Stimulated activated CD4-positive, alpha-beta T cell treated with anti-CD3 and anti-CD28 coated beads, Interleukin-1b, Interleukin-23, amount 100 ng/mL, for 1 hour (primary cell): ENCODE measurements around the gene SNX32.
"Not testable (repeated sequence)": the region's sequence is repeated elsewhere in the genome, so short reads cannot be mapped to it uniquely, and the experiment has no call there.

Experiments used
- DNase-seq, 2 donors: peaks; one replicate each; pipeline ENCODE4 v3.0.0-alpha.2; 2020; ENCODE audit warnings: low read depth in 2 of 2

The SNX32 gene

DNA sequence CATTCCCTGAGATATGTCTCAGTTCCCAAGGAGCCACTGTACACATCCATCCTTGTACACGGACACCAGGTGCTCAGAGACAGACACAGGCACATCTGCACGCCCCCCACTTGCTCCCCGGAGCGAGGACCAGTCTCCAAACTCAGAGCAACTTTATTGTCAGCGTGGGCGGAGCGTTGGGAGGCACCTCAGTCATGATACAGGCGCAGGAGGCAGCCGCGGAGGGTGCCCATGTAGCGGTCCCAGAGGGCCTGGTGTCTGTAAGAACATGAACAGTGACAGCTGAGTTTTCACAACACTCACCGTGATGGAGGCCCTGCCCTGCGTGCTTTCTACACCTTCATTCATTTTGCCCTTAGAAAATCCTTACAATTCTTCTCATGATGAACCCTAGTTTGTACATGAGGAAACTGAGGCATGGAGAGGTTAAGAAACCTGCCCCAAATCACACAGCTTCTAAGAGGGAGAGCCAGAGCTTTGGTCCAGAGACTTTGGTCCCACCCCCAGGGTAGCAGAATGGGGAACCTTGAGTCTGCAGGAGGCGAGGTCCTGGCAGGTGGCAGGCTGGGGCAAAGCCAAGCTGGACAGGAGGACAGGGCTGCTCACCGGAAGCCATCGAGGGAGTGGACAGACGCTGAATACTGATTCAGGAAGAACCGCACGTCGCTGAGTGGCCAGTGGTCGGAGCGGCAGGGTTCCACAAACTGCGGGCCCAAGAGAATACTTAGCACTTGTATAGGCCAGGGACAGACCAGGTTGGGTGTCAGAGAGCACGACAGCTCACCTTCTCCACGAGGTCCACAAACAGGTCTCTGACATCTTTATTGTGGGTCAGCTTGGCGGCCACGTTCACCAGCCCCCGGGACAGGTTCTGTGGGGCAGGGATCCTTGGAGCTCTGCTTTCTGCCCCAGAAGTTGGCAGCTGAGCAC, 50.3 kb downstream of the SNX32 start:
- DNase-seq = no peak

DNA sequence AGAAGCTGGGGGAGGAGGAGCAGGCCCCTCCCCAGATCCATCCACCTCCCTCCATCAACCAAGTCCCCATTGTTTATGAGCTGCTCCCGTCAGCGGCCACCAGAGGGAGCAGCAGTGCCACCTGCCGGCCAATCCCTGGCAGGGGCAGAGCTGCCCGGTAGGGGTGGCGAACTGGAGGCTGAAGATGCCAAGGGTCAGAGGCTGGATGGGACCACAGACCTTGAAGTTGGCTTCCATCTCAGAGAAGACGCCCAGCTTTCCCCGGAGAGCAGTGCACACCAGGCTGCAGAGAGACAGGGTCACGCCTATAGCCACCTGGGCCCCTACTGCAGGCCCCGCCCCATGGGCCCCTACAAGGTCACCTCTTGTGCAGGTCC, 50.9 kb downstream of the SNX32 start:
- peak; percentile 67 to 68 for DNase-seq

DNA sequence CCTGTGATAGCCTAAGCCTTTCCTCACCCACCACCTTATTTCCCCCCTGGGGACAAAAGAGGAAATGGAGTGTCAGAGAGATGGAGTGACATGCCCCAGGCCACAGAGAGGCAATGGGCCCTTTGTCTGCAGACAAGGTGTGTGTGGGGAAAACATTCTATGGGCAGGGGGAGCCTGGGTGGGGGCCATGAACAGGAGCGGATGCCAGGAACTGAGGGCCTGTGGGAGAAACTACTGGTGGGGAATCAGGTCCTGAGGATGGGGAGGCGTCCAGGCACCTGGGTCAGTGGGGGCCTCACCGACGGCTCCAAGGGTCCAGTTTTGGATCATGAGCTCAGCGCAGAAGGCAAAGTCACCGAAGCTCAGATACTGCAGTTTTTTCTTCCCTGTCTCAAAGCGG, 51.5 kb downstream of the SNX32 start:
- DNase-seq = no peak

DNA sequence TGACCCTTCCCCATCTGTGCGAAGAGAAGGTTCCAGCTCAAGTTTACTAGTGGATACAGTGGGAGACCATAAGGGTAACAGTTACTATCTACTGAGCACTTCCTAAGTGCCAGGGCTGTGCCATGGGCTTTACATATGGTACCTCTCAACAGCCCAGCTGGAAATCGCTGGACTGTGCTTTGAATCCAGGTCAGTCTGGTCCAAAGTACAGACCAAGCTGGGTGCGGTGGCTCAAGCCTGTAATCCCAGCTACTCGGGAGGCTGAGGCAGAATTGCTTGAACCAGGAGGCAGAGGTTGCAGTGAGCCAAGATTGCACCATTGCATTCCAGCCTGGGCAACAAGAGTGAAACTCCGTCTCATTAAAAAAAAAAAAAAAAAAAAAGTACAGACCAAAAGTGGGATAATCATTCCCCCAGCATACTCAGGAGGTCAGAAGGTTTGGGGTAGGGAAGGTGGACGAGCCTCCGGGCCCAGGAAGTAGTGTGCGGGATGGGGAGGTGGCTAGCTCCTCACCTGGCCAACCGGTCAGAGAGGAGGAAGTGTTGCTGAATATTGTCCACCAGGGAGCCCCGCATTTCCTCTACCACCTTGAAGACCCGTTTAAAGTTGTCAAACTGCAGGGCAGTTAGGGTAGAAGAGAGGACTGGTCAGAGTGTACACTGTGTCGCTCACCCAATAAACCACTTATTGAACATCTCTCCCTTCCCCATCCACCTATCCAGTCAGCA, 52.2 kb downstream of the SNX32 start:
- DNase-seq = no peak

DNA sequence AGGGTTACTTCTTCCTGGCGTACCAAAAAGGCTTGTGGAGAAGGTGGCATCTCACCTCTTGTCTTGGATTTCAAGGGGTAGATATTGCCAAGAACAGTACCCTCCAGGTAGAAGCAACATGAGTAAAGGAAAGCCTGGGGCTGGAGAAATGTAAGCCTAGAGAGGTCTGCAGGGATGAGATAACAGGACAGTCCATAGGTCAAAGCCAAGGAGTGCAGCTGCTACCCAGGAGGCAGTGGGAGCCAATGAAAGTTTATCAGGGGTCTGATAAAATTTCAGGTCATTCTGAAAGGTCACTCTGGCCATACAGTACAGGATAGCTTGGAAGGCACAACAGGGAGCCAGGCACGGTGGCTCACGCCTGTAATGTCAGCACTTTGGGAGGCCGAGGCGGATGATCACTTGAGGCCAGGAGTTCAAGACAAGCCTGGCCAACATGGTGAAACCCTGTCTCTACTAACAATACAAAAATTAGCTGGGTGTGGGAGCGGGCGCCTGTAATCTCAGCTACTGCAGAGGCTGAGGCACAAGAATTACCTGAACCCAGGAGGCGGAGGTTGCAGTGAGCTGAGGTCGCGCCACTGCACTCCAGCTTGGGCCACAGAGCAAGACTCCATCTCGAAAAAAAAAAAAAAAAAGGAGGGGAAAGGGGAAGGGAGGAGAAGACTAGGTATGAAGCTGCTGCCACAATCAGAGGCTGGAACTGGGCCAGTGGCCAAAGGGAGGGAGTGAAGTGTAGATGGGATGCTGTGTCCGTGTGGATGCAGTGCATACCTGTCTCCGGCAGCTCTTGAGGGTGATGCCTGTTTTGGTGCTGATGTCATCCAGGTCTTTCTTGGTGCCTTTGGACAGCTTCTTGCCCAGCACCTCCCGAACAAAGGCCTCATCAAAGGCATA, 53.3 kb downstream of the SNX32 start:
- DNase-seq = no peak

DNA sequence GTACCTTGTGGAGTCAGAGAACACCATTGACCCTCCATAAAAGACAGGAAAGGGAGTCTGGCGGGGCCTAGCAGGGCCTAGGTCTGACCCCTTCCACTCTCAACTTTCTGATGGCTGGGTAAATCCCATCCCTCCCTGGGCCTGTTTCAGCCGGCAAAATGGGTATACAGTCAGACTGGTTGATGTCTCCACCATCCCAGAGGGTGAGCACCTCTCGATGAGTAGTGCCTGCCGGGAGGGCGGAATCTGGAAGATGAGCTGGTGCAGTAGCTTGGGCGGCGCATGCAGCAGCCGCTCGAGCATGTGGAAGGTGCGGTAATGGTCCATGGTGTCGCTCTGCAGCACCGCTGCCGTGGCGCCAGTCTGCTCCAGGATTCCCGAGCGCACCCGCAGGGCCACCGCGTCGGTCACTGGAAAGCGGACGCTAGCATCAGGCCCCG, 54.0 kb downstream of the SNX32 start:
- no peak for DNase-seq

DNA sequence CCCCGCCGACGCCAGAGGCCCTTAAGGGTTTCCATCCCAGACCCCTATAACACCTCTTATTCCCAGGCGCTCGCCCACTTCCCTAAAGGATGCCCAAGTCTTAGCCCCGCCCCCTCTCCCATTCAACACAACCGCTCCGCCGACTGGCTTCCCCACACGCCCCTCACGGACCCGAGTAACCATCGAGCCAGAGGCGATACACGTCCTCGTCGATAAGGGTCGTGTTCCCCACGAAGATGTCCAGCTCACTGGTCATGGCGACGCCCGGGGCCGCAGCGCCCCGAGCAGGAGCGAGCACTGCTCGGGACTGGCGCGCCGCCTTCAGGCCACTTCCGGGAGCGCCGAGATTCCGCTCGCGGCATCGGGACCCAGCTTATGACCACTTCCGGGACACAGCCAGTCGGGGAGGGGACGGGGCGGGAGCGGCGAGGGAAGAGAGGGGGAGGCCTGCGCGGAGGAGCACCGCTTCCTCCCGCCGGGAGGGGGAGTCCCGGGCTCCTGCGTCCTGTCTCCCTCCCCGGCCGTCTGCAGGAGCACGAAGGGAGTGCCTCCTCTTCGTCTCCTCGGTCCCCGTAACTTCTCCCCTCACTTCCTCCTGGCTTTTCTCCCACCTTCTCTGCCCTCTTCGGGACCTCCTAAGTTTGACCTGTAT, 54.5 kb downstream of the SNX32 start, which contains the start of gene FIBP:
FIBP (minus strand) TSS at position 309 of the 652 bp plus-strand sequence; CDS start at position 256, 53 bp downstream.
- peak; percentile 90 to 91 for DNase-seq

DNA sequence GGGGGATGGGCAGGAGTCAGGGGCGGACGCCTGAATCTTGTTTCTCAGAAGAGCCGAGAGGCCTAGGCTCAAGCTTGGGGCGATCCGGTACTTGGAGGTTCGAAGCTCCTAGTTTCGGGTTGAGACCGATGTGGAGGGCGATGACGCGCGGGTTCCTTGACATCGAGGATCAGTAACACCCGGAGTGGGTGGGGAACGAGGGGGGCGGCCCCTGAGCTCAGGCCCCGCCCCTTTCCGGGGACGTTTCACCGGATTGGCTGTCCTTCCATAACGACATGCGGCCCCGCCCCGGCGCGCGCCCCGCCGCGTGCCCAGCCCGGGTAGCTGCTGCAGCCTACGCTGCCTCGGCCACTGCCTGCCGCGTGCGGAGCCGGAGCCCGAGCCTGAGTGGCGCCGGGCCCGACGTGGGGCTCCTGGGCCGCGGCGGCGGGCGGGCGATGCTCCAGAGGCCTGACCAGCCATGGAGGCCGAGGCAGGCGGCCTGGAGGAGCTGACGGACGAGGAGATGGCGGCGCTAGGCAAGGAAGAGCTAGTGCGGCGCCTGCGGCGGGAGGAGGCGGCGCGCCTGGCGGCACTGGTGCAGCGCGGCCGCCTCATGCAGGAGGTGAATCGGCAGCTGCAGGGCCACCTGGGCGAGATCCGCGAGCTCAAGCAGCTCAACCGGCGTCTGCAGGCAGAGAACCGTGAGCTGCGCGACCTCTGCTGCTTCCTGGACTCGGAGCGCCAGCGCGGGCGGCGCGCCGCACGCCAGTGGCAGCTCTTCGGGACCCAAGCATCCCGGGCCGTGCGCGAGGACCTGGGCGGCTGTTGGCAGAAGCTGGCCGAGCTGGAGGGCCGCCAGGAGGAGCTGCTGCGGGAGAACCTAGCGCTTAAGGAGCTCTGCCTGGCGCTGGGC, 56.8 kb downstream of the SNX32 start, which contains the start of gene CCDC85B:
CCDC85B (plus strand) TSS at position 350 of the 895 bp plus-strand sequence; CDS start at position 461, 111 bp downstream.
- peak; percentile 98 for DNase-seq

DNA sequence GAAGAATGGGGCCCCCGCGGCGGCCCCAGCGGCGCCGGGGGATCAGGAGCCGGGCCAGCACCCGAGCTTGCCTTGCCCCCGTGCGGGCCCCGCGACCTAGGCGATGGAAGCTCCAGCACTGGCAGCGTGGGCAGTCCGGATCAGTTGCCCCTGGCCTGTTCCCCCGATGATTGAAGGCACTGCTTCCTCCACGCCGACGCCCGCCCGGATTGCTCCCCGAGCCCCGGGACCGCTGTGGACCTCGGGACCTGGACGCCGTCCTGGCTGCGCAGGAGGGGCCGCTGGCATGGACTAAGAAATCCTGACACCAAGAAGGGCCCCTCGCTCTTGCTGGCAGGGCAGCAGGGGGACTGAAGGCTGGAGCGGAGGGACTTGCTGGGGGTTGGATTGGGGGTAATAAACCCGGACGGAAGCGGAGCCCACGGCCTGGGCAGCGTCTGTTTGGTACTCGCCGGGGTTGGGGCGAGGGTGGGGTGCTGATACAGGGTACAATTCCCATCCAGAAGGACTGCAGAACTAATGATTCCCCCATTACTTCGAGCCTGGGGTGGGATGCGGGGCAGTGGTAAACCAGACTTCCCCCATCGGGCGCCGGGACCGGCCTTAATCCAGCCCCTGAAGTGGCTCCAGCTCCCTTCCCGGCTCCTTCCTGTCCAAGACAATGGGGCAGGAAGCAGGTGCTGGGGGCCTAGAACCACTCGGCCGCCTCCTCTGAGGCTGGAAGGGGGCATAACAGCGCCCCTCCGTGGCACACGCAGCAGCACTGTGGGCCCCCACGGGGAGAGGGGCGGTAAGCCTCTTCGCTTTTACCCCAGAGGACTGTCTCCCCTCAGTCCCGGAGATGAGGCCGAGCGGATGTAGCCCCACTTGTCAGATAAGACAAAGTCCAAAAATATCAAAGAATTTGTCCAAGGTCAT, 57.7 kb downstream of the SNX32 start:
- no peak for DNase-seq

DNA sequence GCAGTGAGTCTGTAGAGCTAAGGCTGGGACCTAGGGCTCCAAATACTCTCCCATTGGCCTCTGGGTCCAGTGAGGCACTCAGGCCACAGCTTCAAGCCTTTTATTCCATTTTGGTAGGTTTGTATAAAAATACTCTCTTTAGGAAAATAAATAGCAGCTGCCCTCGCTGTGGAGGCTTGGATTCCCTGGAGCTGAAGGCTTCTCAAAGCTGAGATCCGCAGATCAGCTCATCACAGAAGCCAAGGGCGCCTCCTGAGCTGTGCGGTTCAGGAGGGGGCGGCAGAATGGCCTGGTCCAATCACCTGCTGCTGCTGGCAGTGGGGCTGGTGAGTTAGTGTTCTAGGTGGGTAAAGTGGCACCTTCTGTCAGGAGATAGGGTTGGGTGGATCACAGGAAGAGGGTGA, 58.4 kb downstream of the SNX32 start:
- not testable (repeated sequence) for DNase-seq

DNA sequence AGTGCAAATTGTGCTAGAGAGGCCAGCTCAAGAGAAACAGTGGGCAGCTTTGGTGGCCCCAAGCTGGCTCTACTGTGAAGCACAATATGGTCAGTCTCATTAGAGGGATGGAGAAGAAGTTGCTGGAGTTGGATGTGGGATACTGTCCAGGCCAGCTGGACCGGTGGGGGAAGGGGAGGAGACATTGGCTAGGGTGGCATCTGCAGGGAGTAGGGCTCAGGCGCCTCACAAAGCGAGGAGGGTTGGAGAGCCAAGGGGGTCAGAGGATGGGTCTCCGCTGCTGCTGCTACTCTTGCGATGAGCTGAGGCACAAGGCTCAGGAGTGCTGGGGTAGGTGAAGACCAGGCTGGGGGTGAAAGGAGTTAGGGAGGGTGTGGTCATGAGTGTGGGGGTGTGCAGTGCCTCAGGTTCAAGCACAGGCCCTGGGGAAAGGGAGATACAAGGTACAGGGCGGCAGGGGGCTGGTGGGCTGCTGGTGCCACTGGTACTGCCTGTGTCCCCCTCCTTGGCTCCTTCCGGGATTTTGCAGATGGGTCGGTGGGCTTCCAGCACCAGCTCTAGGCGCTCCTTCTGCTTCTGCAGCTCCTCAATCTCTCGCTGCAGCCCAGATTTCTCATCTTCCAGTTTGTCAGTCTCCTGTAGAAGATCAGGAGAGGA, 59.0 kb downstream of the SNX32 start:
- DNase-seq = no peak

DNA sequence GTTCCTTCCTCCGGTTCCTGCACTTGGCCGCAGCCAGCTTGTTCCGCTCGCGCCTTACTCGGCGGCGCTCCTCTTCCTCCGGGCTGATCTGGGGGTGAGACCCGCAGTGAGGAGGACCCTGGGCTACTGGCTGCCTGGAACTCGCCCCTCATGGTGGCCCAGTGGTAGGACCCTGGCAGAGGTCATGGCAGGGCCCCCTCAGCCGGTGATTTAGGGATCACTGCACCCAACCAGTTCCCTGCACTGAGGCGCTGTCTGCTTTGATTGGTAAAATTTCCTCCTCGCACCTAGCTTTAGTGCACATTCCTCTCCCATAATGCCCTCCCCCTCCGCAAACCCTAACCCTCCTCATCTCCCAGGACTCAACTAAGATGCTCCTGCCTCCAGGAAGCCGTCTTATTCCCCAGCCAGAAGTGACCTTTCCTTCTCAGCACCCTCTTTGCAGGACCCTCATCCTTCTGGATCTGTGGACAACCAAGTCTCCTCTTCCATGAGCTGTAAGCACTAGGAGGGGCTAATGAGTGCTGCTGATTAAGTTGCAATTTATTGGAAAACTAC, 60.4 kb downstream of the SNX32 start:
- DNase-seq = no peak

DNA sequence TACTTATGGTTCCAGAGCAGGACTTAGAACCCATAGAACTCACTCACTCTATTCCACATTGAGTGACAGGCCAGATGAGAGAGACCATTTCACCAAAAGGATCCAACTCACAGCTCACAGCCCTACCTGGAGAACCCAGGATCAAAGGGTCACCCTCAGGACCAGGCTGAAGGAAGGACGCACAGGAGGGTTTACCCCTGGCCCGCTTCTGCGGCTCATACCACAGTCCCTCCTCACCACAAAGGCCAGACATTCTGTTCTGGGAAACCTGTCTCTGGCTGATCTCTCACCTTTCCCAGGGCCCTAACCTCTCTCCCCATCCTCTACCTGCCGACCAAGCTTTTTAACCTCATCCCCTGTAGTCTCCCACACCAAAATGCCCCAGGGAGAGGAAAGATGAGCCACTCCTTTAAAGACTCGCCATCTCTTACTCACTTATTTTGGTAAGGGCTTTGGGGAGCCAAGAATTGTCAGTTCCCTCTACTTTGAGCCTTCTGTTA, 61.8 kb downstream of the SNX32 start:
- no peak for DNase-seq

DNA sequence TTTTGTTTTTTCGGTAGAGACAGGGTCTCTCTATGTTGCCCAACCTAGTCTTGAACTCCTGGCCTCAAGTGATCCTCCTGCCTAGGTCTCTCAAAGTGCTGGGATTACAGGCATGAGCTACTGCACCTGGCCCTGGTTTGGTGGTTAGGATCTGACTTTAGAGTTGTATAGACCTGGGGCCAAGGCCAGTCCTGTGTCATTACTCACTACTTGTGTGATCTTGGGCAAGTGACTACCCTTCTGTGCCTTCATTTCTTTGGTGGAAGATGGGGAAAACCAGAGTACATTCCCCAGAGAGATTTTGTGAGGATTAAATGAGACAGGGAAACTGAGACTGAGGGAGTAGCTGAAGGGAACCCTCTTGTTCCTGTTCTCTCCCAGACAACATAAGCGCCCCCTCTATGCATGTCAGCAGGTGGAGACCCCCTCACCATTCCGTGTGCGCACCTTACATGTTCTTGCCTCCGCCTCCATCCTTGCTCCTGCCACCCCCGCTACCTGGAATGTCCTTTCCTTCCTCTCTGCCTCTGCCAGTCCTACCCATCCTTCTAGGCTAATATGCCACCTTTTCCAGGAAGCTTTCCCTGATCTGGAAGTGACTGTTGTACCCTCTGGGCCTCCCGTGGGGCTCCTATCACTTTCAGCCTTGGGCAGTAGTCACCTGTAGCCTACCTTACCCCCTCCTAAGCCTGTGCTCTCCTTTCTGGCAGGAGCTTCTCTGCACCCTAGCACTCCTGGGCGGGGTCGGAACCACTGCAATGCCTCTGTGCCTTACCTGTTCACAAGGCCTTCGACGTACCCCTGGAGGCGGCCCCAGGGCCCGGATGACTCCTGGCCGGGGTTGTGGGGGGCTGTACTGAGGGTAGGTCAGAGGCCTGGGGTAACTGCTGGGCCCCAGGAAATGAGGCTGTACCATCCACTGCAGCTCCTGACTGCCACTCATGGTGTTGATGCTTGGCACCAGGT, 62.6 kb downstream of the SNX32 start:
- no peak for DNase-seq

DNA sequence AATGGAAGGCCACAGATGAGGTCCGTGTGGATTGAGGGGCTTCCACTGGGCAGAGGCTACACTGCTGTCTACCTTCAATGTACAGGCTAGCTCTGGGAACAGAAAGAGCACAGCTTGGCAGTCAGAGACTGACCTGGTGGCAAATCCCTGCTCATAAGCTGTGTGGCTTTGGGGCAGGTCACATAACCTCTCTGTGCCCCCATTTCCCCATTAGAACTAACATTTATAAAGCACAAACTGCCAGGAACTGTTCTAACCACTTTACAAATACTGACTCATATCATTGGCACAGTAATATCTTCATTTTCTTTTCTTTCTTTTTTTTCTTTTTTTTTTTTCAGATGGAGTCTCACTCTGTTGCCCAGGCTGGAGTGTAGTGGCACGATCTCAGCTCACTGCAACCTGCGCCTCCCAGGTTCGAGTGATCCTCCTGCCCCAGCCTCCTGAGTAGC, 63.3 kb downstream of the SNX32 start:
- no peak for DNase-seq

DNA sequence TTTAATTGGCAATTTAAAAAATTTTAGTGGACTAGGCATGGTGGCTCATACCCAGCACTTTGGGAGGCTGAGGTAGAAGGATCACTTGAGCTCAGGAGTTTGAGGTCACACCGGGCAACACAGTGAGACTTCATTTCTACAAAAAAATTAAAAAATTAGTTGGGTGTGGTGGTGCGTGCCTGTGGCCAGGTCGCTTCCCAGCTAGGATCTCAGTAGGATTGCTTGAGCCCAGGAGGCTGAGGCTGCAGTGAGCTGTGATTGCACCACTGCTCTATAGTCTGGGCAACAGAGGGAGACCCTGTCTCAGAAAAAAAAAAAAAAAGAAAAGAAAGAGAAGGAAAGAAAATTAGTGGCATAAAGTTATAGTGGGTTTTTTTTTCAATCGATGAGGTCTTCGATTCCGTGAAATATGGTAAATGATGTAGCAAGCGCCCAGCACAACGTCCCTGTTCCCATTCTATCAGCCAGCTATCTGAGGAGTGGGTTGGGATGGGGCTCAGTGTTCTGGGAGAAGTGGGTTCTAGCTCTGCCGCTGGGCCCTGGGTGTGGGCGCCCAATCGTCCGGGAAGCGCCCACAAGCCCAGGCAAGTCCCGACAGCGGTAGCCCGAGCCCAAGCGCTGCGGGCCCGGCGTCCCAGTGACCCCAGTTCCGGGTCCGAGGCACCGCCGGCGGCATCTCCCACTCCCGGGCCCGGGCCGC, 65.0 kb downstream of the SNX32 start:
- no peak for DNase-seq
